Calu3 (cell line): ENCODE measurements around the gene LRRC28. TPM values are rescaled to one million over a fixed set of nuclear protein-coding genes. Genes with fewer than 3 reads are reported as not detected.
A peak's percentile ranks its signal among the peaks of the same experiment; 100 is the strongest.

Source experiments
- BruUV-seq: library from RNA; stranded (reverse); fragments of 400-500 nt; replicated peaks from 2 replicates; lab custom pipeline; 2021; lab: Mats Ljungman, UMichigan
- CTCF ChIA-PET: fragments of 300-600 bp; sonication (Branson Sonifier 250); formaldehyde crosslinking; loops from one replicate; lab custom pipeline; 2022; ENCODE audit warnings: antibody characterized with exemption; lab: Charles Lee
- DNase-seq: peaks from one replicate; pipeline ENCODE4 v3.0.0; 2022
- H3K27ac Mint-ChIP-seq: one replicate; pipeline ENCODE4 v1.8.0; 2022; ENCODE audit warnings: mixed read lengths; ENCODE audit not compliant: unreplicated experiment
- H3K27me3 Mint-ChIP-seq: one replicate; pipeline ENCODE4 v1.8.0; 2022; ENCODE audit warnings: mixed read lengths; ENCODE audit not compliant: unreplicated experiment
- H3K36me3 Mint-ChIP-seq: one replicate; pipeline ENCODE4 v1.8.0; 2022; ENCODE audit warnings: mild to moderate bottlenecking, moderate library complexity, mixed read lengths; ENCODE audit not compliant: insufficient read depth, unreplicated experiment
- H3K4me1 Mint-ChIP-seq: one replicate; pipeline ENCODE4 v1.8.0; 2022; ENCODE audit warnings: mild to moderate bottlenecking, low read depth, mixed read lengths; ENCODE audit not compliant: unreplicated experiment
- H3K4me3 Mint-ChIP-seq: one replicate; pipeline ENCODE4 v1.8.0; 2022; ENCODE audit warnings: mild to moderate bottlenecking, low read depth, moderate library complexity, mixed read lengths; ENCODE audit not compliant: unreplicated experiment
- H3K9me3 Mint-ChIP-seq: one replicate; pipeline ENCODE4 v1.8.0; 2022; ENCODE audit warnings: low read depth, mixed read lengths; ENCODE audit not compliant: unreplicated experiment
- CTCF ChIP-seq: fragments of 200-600 bp; IDR thresholded peaks from one replicate; pipeline ENCODE4 v1.8.0; 2022; ENCODE audit warnings: antibody characterized with exemption; ENCODE audit not compliant: unreplicated experiment
- intact Hi-C: fragments of 100-400 bp; cut with micrococcal nuclease; formaldehyde crosslinking; loops from one replicate; pipeline ENCODE4 v1.10.0; 2022; ENCODE audit not compliant: unreplicated experiment
- total RNA-seq: library from RNA; stranded (reverse); gene quantifications from 2 replicates; pipeline ENCODE4 v1.2.3, GENCODE V29; 2022

Gene LRRC28
- total RNA-seq, 1 experiment from 2014 or later = 21.8 TPM

GRCh38 chr15:99210334-99210733, 40.9 kb upstream of the LRRC28 start:
- Mint-ChIP-seq H3K4me3 (no peak overlapping the region), H3K4me1 (no peaks in the 10 kb centered on the region), H3K27me3 (no peaks in the 10 kb centered on the region), H3K36me3 (no peaks in the 10 kb centered on the region), H3K9me3 (peaks cover 6% of the 10 kb centered on the region), H3K27ac (no peak overlapping the region)
- intact Hi-C loops = loop anchor here (5.0 kb wide), 1 partner anchor 88 kb away; no protein-coding TSS in a partner anchor
- BruUV-seq = no TSS peak
- CTCF ChIA-PET = no interaction called here
- DNase-seq = no peak
- no peak for TF ChIP-seq CTCF

- Mint-ChIP-seq H3K36me3 (no peaks in the 10 kb centered on the region), H3K4me1 (no peaks in the 10 kb centered on the region), H3K27ac (no peak overlapping the region), H3K27me3 (no peaks in the 10 kb centered on the region), H3K9me3 (no peaks in the 10 kb centered on the region), H3K4me3 (no peak overlapping the region)
- no peak for TF ChIP-seq CTCF
- no TSS peak for BruUV-seq
- intact Hi-C loops = loop anchor here (5.0 kb wide), 1 partner anchor 90 kb away; no protein-coding TSS in a partner anchor
- CTCF ChIA-PET = interaction anchor here (0.6 kb wide), 1 partner anchor 98 kb away, joined by 3 read pairs; no protein-coding TSS in a partner anchor
- no peak for DNase-seq
These were observed 39.4 kb upstream of the LRRC28 start for GRCh38 chr15:99211926-99212325.

- H3K36me3 Mint-ChIP-seq = no peaks in the 10 kb centered on the region
- H3K9me3 Mint-ChIP-seq = no peaks in the 10 kb centered on the region
- H3K27me3 Mint-ChIP-seq = no peaks in the 10 kb centered on the region
- no peak overlapping the region for H3K4me3 Mint-ChIP-seq
- intact Hi-C loops = loop anchor here (5.0 kb wide), 1 partner anchor 90 kb away; no protein-coding TSS in a partner anchor
- TF ChIP-seq CTCF = no peak
- H3K27ac Mint-ChIP-seq = no peak overlapping the region
- CTCF ChIA-PET = interaction anchor here (2.5 kb wide), 1 partner anchor 112 kb away, joined by 13 read pairs; no protein-coding TSS in a partner anchor
- DNase-seq = no peak
- H3K4me1 Mint-ChIP-seq = no peaks in the 10 kb centered on the region
- no TSS peak for BruUV-seq
These were observed 38.9 kb upstream of the LRRC28 start for GRCh38 chr15:99212406-99212805.

- H3K27me3 Mint-ChIP-seq = no peaks in the 10 kb centered on the region
- no peak overlapping the region for H3K27ac Mint-ChIP-seq
- peak; percentile 79 for DNase-seq
- no peaks in the 10 kb centered on the region for H3K9me3 Mint-ChIP-seq
- intact Hi-C loops = loop anchor here (1.0 to 5.0 kb wide), 3 partner anchors 91 to 771 kb away; no protein-coding TSS in a partner anchor
- CTCF ChIA-PET = interaction anchor here (0.9 to 2.5 kb wide), 2 partner anchors 104 to 113 kb away, joined by 3 to 13 read pairs; no protein-coding TSS in a partner anchor
- no TSS peak for BruUV-seq
- no peak overlapping the region for H3K4me3 Mint-ChIP-seq
- H3K4me1 Mint-ChIP-seq = no peaks in the 10 kb centered on the region
- TF ChIP-seq CTCF = peak; percentile 73
- H3K36me3 Mint-ChIP-seq = no peaks in the 10 kb centered on the region
These were observed 38.0 kb upstream of the LRRC28 start for GRCh38 chr15:99213187-99213811.
